T-helper 1 cell treated with Interleukin-12 subunit alpha and Interleukin-12 subunit beta and Interleukin-4 antibody, amounts not matched to agents 30 ng/mL and 1 ng/mL, for 36 hours (primary cell): ENCODE measurements around the gene ANKRD52. TPM values are rescaled to one million over a fixed set of nuclear protein-coding genes. Genes with fewer than 3 reads are reported as not detected.
"Not testable (repeated sequence)": the region's sequence is repeated elsewhere in the genome, so short reads cannot be mapped to it uniquely, and the experiment has no call there.

Source experiments
- intact Hi-C: fragments of 100-400 bp; cut with micrococcal nuclease; formaldehyde crosslinking; loops from one replicate; pipeline ENCODE4 v1.15.1; 2024
- total RNA-seq: library from RNA; stranded (reverse); gene quantifications from 2 replicates; pipeline ENCODE4 v1.2.3, GENCODE V29; 2022

The ANKRD52 gene
- total RNA-seq, 1 donor from 2014 or later, result 74.9 TPM

- intact Hi-C loops, result no loop called here
Observed at GRCh38 chr12:56274299-56274698, 16.1 kb upstream of the ANKRD52 start.

GRCh38 chr12:56272468-56272867 is 14.3 kb upstream of the ANKRD52 start:
- intact Hi-C loops, result not testable (repeated sequence)

- intact Hi-C loops, result no loop called here
Observed at GRCh38 chr12:56271031-56271430, 12.8 kb upstream of the ANKRD52 start.

- intact Hi-C loops, result loop anchor here (1.0 to 2.0 kb wide), 5 partner anchors 71 to 201 kb away; partner anchors contain the start of genes IL23A and SPRYD4
Observed at GRCh38 chr12:56267443-56268071, 9.4 kb upstream of the ANKRD52 start.

GRCh38 chr12:56266693-56267442 is 8.7 kb upstream of the ANKRD52 start, which contains the start of gene COQ10A:
TSS of gene COQ10A (plus strand) at chr12:56266942. CDS start at chr12:56267119, 177 bp downstream.
- intact Hi-C loops, result loop anchor here (1.0 to 2.0 kb wide), 12 partner anchors 9 to 294 kb away; partner anchors contain the start of genes ANKRD52, CS, IL23A and NABP2

- intact Hi-C loops, result loop anchor here (1.0 to 2.0 kb wide), 10 partner anchors 8 to 293 kb away; partner anchors contain the start of genes ANKRD52, CS, IL23A and NABP2
Observed at GRCh38 chr12:56266068-56266692, 8.0 kb upstream of the ANKRD52 start.

GRCh38 chr12:56262955-56263354 is 4.8 kb upstream of the ANKRD52 start:
- intact Hi-C loops, result not testable (repeated sequence)

GRCh38 chr12:56261503-56262232 is 3.5 kb upstream of the ANKRD52 start:
- intact Hi-C loops, result no loop called here

GRCh38 chr12:56260921-56261320 is 2.7 kb upstream of the ANKRD52 start:
- intact Hi-C loops, result no loop called here

- intact Hi-C loops, result no loop called here
Observed at GRCh38 chr12:56260380-56260779, 2.2 kb upstream of the ANKRD52 start.

GRCh38 chr12:56258820-56259183 is 618 bp upstream of the ANKRD52 start:
- intact Hi-C loops, result loop anchor here (1.0 to 2.0 kb wide), 11 partner anchors 7 to 440 kb away; partner anchors contain the start of genes COQ10A, CS, ORMDL2 and RPS26

- intact Hi-C loops, result loop anchor here (1.0 to 2.0 kb wide), 11 partner anchors 9 to 439 kb away; partner anchors contain the start of genes COQ10A, CS, ORMDL2 and RPS26
Observed at GRCh38 chr12:56257491-56258067, 605 bp downstream of the ANKRD52 start.

- intact Hi-C loops, result no loop called here
Observed at GRCh38 chr12:56257071-56257470, 1.1 kb downstream of the ANKRD52 start.

GRCh38 chr12:56256326-56256960 is 1.7 kb downstream of the ANKRD52 start:
- intact Hi-C loops, result no loop called here

GRCh38 chr12:56255671-56256070 is 2.5 kb downstream of the ANKRD52 start:
- intact Hi-C loops, result no loop called here

GRCh38 chr12:56253091-56253490 is 5.1 kb downstream of the ANKRD52 start:
- intact Hi-C loops, result no loop called here

GRCh38 chr12:56252649-56253048 is 5.5 kb downstream of the ANKRD52 start:
- intact Hi-C loops, result no loop called here

GRCh38 chr12:56248711-56249110 is 9.5 kb downstream of the ANKRD52 start:
- intact Hi-C loops, result no loop called here

GRCh38 chr12:56247923-56248322 is 10.3 kb downstream of the ANKRD52 start:
- intact Hi-C loops, result no loop called here

GRCh38 chr12:56244494-56244893 is 13.7 kb downstream of the ANKRD52 start:
- intact Hi-C loops, result no loop called here
